GM12875 (cell line): Measurements from ENCODE around the gene MRTFA.
"Not testable (repeated sequence)": the region's sequence is repeated elsewhere in the genome, so short reads cannot be mapped to it uniquely, and the experiment has no call there.

Experiments
- H3K4me3 ChIP-seq: one replicate; pipeline ENCODE4 v1.5.1; 2011; ENCODE audit warnings: low read depth, low read length, control low read depth
- TF ChIP-seq, protein P1 (sequence below): IDR thresholded peaks from 2 replicates; pipeline ENCODE4 v1.5.1; 2011; ENCODE audit warnings: low read depth, mild to moderate bottlenecking, control low read depth, inconsistent platforms, low read length, moderate library complexity, borderline replicate concordance; ENCODE audit not compliant: insufficient read depth

MRTFA gene

DNA sequence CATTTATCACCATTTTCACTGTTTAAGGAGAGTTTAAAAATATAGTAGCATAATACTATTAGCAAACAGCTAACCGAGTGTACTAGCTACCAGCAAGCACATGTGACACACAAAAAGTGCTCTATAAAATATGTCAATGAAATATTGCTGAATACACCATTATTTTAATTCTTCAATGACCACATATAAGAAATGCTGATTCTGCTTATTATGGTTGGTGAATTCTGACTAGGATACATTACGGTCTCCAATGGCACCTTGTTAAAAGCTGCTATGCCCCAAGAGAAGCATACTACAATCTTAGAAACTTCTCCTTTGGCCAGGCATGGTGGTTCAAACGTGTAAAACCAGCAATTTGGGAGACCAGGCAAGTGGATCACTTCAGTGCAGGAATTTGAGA, 129.8 kb downstream of the MRTFA start:
- H3K4me3 ChIP-seq: no peak overlapping the region
- TF ChIP-seq, protein P1, sequence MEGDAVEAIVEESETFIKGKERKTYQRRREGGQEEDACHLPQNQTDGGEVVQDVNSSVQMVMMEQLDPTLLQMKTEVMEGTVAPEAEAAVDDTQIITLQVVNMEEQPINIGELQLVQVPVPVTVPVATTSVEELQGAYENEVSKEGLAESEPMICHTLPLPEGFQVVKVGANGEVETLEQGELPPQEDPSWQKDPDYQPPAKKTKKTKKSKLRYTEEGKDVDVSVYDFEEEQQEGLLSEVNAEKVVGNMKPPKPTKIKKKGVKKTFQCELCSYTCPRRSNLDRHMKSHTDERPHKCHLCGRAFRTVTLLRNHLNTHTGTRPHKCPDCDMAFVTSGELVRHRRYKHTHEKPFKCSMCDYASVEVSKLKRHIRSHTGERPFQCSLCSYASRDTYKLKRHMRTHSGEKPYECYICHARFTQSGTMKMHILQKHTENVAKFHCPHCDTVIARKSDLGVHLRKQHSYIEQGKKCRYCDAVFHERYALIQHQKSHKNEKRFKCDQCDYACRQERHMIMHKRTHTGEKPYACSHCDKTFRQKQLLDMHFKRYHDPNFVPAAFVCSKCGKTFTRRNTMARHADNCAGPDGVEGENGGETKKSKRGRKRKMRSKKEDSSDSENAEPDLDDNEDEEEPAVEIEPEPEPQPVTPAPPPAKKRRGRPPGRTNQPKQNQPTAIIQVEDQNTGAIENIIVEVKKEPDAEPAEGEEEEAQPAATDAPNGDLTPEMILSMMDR: no peak

DNA sequence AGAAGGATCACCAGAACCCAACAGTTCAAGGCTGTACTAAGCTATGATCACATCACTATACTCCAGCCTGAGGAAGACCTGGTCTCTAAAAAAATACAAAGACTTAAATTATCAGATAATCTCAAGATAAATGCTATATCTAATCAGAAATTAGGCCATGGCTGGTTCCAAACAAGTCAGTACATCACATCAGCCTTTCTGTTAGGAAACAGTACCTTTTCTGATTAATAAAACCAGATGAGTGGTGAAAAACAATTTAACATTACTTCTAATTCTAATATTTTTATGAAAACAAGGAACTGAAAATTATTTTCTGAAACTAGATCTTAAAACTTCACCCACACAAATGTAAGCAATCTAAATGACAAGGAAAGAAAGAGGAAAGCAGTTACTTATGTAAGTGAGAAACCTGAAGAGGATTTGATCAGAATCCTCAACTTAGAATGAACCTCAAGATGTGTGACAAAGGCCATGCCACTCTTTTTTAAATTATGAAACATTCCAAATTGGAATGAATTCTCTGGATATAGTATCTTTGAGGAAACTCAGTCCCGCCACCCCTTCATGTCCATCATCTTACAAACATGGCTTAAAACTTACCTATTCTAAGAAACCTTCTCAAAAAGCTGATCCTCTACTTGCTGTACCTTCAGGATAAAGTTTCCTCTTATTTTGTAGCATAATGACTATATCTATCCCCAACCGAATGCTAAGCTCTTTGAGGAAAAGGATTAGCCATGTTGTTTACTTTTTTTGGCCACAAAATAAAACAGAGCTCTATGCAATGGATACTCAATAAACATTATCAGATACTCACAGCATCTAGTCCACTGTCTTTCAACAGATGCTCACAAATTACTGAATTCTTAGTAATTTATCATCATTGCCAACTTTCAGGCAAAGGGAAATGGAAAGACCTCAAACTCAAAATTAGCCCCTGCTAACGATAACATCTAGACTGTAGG, 132.0 kb downstream of the MRTFA start:
- TF ChIP-seq, protein P1: no peak
- no peak overlapping the region for H3K4me3 ChIP-seq

DNA sequence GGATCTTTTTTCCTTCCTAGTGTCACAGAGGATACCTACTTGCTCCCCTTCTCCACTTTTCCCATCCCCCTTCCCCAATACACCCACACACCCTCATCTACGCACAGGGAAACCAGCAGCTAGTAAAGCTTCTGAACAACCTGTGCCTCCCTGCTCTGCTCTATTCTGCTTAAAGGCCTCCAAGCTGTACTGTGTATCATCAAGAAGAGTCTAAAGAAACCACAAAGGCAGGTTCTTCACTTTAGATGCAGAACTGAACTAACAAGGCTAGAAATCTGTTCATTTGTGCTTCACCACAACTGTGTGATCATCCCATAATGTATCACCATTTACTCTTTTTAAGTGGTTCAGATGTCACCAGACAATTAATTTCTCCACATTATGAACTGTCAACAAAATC, 133.6 kb downstream of the MRTFA start:
- H3K4me3 ChIP-seq: no peak overlapping the region
- TF ChIP-seq, protein P1: no peak

- not testable (repeated sequence) for H3K4me3 ChIP-seq
These were observed 136.1 kb downstream of the MRTFA start for GRCh38 chr22:40500465-40500786.

DNA sequence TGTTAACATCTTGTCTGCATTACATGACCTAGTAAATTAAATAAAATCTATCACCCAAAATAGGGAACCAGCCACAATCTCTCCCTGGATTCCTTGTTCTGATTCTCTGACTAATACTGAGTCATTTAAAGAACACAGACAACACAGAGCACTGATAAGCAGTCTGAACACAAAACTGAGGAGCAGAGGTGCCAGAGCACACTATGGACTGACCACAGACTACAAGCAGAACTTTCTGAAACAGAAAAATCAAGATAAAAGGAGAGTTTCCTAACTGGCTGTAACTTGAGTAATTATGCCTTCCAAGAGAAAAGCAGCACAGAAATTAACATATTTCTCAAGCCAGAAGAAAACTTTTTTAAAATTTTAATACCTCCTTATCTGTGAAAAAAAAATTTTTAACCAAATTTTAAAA, 137.3 kb downstream of the MRTFA start:
- no peak overlapping the region for H3K4me3 ChIP-seq
- TF ChIP-seq, protein P1: no peak

GRCh38 chr22:40498420-40499208, 137.9 kb downstream of the MRTFA start:
- TF ChIP-seq, protein P1: no peak
- H3K4me3 ChIP-seq: no peak overlapping the region

- H3K4me3 ChIP-seq: no peak overlapping the region
- TF ChIP-seq, protein P1: no peak
These were observed 143.1 kb downstream of the MRTFA start for GRCh38 chr22:40493441-40493840.
